ENCODE data around the gene SLC13A4.
"Not testable (repeated sequence)": the region's sequence is repeated elsewhere in the genome, so short reads cannot be mapped to it uniquely, and the experiment has no call there.

SLC13A4 gene

DNA sequence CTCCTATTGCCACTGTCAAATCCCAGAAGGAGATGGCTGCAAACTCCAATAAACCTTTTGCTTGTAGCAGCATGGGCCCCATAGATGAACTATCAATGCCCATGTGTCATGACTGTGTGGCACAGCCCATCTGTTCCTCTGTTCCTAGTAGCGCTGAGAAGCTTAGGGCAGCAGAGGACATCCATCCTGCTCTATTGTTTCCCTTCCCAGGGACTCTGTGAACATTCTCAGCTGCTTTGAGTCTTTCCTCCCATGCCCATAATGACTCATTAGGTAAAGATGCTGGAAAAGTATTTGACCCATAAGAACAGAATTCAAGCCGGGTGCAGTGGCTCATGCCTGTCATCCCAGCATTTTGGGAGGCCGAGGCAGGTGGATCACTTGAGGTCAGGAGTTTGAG lies 37.4 kb downstream of the SLC13A4 start:
- peak; percentile 81 for DNase-seq

DNA sequence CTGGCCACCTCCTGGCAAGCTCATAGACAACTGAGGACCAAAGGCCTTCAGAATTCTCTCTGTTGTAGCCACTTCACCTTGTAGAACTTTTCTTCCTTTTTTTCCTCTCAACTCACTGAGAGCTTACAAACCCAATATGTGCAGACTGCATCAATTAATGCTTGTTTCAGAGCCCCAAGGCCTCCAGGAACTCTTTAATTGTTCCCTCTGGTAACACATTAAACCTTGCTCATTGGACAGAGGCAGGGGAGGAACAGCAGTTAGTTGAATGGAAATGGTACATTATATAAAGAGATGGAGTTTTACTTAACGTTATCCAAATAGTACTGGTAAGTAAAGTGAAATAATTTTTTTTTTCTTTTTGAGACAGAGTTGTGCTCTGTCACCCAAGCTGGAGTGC lies 40.5 kb downstream of the SLC13A4 start:
- DNase-seq = no peak

DNA sequence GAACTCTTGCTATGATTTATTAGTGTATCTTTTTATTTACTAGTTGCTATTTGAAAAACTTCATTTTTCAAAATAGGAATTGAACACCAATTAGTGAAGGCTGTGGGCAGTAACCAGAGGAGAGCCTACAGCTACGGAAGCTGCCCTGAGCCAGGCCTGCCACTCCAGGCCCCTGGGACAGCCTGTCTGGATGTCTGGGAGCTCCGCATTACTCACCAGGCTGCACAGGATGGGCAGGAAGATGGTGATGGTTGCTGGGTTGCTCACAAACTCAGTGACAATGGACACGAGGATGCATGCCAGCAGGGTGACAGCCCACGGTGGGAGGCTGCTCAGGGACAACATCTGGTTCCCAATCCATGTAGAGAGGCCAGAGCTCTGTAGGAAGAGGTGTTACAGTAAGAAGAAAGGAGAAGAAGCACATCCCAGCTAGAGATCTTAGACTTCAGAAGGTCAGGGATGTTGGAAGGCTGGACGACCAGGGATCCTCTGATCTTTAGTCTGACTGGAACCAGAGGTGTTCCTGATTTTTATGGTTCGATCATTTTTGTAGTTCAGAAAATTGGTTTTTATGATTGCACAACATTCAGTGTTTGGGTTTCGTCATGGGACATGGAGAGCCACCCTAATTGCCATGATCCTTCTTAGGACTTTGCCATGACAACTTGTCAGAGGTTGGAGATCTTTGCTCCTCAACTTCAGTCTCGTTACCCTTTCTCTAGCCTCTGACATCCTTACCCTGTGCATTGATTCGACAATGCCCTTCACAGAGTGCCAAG lies 42.5 kb downstream of the SLC13A4 start:
- DNase-seq = peak; percentile 44

DNA sequence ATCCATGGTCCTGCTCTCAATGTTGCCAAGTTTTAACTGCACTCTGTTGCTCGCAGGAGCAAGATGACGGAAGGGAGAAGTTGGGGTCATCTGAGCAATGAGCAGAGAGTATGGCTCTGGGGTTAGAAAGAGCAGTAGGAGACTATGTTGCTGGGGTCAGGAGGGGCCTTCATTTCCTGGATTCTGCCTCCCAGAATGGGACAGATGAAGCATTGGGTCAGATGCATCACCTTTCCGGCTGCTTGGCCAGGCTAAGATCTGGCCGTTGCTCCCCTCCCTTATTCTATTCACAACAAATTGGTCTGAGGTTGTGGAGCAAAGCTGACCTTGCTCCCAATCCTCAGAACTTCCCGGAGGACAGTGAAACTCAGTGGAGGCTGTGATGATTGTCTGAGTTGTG lies 43.3 kb downstream of the SLC13A4 start:
- no peak for DNase-seq

DNA sequence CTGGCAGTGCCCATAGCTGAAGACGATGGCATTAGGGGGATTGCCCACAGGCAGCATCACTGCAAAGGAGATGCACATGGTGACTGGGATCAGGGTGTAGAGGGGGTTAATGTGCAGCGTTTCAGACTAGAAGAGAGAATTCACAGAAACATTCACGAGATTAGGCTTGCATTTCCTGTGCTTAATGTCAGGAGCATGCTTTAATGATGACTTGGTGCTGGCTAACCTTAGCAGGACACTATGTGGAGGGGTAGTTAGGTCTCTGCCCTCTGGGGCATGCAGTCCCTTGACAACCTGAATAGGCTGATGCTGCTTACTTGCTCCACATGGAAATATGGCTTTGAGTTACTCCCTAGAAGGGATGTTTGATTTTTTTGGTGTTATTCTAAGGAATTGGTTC lies 43.9 kb downstream of the SLC13A4 start:
- DNase-seq = peak; percentile 61

DNA sequence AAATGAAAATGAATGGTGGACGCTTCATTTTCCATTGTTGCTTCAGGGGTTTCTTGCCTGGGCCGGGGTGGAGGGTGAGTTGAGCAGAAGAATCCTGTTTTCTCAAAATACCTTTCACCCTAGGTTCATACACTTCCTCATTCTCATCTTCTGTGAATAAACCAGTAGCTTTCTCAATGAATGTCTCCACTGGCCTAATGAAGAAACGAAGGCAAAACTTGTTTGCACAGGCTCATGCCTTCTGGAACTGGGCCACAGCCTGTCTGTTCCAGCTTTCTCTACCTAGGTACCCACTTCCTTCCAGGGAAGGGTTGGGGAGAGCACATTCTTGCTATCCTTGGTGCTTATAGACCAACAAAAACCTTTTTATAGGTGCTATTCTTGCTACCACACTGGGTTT lies 44.4 kb downstream of the SLC13A4 start:
- DNase-seq = no peak

DNA sequence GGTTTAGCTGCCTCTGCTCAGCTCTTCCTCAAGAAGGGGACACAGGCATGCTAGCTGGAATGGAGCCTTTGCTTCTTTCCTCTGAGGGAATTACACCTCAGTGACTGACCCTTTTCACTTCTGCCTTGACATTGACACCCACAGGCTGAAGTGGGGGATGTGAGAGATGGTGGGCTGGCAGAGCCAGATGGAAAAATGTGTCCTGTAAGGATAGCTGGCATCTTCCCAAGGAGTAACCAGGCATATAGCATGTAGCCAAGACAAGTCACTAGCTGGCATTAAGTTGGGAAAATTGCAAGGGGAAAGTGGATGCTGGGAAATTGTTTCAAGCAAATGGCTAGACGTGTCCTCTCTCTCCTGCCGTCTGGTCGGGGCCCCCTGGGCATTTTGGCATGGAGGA lies 45.8 kb downstream of the SLC13A4 start:
- no peak for DNase-seq

DNA sequence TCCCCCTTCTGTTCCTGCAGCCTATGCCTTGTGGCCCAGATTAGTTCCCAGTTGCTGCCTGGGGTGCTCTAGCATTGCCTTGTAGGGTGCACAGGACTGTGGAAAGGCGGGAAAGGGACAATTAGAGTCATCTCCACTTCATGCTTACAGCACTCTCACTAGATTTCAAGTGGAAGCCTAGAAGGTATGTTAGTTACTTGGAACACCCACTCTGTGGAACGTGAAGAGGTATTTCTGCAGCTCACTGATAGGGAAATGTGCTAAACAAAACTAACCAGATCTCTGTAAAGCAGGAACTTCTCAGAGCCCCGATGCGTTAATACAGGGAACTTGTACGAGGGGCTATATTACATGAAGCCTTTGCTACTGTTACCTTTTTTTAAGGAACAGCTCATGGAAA lies 46.2 kb downstream of the SLC13A4 start:
- DNase-seq = no peak

DNA sequence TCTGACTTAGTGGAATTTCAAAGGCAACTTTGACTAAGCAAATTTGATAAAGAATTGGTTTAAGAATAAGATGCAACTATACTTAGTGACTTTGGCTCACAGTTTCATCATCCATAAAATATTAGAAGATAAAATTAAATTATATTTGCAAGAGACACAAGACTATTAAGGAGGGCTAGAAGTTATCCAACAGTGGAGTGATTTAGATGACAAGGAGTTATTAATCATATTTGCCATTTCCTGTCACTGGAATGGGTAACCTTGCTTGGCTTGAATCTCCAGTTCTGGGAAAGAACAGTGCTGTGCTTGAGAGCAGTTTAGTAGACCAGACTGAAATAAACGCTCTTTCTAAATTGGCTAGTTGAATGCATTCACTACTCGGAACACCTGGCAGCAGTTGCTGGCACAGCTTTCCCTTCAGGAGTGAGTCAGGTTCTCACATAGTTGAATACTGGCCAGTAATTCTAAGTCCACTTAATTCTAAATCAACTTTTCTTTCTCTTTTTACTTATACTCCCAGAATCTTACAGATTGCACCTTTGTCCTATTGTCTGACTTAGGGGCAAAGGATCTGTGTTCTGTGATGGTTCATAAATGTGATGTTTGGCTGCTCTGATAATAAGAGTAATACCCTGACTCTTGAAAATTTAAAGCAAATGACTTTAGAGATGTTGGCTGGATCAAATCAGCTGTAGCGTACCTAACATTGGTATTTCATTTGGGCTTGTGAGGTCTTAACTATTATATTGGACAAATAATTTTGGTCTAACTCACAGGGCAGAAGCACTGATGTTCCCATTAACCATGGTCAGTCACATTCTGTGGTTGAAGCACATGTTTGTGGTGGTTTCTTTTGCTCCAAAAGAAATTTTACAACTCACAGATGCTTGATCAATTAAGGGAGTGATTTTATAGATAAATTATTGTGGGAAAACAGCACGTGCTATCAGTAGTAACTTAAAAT lies 49.1 kb downstream of the SLC13A4 start:
- DNase-seq = peak; percentile 30

DNA sequence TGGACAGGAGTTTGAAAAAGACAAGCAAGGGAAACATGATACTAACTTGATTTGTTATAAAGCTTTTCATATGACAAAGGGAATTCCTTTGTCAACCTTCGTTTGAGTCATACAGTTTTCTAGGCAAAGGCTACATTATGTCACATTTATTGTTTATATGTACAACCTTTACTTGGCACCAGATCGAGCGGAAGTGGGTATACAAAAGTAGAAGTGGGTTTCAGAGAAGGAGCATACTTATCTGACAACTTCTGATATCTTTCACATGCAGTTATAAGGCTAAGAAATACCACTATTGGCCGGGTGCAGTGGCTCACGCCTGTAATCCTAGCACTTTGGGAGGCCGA lies 54.7 kb downstream of the SLC13A4 start:
- DNase-seq = peak; percentile 74

DNA sequence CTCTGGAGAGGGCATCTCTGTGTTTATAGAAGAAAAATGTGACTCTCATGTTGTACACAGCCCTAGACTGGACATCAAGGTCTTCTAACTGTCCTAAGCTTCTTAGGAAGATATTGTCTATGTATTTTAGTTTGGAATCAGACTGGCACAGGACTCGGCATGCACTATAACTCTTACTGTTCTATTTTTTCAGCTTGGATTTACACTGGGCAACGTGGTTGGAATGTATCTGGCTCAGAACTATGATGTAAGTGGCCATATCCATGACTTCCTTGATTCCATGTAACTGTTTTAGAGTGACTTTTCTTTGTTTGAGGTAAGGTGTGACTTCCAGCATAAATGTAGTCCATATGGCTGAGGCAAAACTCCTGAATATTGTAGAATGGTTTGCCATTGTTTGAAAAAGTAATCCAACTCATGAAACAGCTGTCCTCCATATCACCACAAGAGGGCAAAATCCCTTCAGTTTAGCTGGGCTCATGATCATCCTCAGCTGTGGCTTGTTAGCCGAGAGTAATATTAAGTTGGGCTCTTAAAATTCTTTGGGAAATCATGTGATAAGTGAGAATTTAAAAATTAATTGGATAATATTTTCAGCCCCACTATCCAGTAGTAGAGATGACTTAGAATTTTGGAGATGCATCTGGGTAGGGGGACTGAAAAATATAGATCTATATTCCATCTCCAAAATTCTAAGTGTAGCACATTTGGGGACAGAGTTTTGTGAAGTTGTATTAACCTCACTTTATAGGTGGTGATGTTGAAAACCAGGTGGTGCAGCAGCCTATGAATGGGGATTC lies 55.2 kb downstream of the SLC13A4 start:
- DNase-seq = peak; percentile 71

DNA sequence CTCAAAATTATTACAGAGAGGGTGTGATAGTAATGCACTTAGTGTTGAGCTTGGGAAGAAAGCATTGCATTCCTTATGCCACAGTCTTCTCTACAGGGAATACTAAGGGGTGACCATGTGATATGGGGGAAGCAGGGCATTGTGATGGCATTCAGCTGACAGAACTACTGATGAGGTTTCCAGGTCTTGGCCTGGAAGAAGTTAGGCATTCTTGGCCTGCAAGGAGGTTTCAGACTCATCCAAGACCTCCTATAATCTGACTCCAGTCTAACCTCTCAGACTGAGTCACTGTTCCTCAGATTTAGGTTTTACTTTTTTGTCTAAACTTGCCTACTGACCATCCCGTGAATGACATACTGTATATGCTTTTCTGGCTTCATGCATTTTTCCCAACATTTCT lies 57.8 kb downstream of the SLC13A4 start:
- peak; percentile 79 for DNase-seq

DNA sequence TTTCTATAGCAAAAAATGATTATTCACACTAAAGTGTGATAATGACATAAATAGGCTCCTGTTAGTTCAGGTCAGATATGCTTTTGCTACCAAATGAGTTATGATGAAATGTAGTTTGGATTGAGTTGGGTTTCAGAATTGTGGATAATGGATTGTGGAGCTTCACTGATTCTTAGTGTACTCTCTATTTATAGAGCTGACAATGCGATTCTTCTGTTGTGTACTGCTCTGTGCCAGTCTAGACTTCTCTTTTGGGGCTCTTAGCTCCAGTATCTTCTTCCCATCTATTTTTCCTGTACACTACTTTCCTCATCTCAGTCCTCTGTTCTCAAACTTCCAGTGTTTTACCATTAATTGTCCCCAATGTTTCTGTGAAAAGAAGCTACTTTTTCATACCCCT lies 58.2 kb downstream of the SLC13A4 start:
- DNase-seq = no peak

DNA sequence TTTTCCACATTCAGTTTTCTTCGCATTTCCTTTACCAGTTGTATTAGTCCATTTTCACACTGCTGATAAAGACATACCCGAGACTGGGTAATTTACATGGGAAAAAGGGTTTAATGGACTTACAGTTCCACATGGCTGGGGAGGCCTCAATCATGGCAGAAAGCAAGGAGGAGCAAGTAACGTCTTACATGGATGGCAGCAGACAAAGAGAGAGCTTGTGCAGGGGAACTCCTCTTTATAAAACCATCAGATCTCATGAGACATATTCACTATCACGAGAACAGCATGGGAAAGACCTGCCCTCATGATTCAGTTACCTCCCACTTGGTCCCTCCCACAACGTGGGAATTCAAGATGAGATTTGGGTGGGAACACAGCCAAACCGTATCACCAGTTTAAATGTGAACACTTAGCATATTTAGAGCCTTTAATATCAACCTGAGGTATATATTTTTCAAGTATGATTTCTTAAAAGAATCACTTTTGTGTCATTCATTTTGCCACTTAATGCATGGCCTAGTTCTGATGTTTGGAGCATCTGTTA lies 59.1 kb downstream of the SLC13A4 start:
- DNase-seq = not testable (repeated sequence)

DNA sequence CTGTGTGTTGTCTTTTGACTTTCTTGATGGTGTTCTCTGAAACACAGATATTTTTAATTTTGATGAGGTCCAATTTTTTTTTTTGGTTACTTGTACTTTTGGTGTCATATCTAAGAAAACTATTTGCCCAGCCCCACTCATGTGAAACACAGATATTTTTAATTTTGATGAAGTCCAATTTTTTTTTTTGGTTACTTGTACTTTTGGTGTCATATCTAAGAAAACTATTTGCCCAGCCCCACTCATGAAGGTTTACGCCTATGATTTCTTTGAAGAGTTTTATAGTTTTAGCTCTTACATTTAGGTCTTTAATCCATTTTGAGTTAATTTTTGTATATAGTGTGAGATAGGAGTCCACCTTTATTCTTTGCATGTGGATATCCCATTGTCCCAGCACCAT lies 60.4 kb downstream of the SLC13A4 start:
- DNase-seq = not testable (repeated sequence)

DNA sequence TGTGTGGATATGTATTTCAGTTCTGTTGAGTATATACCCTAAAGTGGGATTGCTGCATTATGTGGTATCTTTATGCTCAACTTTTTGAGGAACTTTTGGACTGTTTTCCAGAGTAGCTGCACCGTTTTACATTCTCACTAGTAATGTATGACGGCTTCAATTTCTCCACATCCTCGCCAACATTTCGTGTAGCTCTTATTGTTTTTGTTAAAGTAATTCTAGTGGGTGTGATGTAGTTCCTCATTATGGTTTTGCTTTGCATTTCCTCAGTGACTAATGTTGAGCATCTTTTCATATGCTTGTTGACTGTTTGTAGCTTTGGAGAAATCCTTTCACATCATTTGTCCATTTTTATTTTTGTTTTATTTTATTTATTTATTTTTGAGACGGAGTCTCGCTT lies 61.1 kb downstream of the SLC13A4 start:
- DNase-seq = no peak

DNA sequence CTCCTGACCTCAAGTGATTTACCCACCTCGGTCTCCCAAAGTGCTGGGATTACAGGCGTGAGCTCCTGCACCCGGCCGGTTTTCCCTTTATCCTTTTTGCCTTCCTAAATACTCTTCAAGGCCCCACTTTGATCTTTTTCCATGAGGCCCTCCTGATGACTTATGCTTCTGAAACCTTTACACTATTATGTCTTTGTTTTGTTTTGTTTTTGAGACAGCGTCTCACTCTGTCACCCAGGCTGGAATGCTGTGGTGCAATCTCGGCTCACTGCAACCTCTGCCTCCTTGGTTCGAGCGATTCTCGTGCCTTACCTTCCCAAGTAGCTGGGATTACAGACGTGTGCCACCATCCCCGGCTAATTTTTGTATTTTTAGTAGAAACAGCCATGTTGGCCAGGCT lies 61.8 kb downstream of the SLC13A4 start:
- no peak for DNase-seq

DNA sequence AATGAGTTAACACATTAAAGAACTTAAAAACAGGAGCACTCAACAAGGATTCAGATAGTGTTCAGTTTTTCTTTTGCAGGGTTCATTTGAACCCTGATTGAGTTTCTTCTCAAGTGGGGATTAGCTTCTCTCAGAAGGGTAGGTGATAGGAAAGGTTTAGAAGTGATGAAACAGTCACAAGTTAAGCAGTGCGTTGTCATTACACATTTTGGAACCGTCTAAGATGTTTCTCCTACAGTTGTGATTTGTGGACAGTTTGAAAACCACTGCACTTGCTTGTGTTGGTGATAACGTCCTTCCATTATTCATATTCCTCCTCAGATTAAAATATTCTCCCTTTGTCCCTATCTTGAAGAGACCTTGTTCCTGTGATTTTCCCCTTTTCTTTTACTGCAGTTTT lies 62.9 kb downstream of the SLC13A4 start:
- no peak for DNase-seq

DNA sequence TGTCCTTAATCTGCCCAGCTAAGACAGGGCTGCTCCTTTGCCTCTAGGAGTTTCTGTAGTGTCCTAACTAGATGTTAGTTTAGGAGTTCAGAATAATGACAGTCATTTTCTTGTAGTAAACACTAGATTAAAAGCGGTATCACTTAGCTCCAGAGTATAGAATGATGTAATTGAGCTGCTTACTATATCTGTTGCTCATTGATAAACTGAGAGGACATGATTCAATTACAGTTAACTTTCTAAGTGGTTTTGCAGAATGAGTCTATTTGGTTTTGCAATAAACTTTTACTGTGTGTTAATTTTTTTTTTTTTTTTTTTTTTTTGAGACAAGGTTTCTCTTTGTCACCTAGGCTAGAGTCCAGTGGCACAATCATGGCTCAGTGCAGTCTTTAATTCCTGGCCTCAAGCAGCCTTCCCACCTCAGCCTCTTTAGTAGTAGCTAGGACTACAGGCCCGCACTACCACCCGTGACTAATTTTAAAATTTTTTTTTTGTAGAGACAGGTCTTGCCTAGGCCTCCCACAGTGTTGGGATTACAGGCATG lies 63.9 kb downstream of the SLC13A4 start:
- DNase-seq = peak; percentile 22

DNA sequence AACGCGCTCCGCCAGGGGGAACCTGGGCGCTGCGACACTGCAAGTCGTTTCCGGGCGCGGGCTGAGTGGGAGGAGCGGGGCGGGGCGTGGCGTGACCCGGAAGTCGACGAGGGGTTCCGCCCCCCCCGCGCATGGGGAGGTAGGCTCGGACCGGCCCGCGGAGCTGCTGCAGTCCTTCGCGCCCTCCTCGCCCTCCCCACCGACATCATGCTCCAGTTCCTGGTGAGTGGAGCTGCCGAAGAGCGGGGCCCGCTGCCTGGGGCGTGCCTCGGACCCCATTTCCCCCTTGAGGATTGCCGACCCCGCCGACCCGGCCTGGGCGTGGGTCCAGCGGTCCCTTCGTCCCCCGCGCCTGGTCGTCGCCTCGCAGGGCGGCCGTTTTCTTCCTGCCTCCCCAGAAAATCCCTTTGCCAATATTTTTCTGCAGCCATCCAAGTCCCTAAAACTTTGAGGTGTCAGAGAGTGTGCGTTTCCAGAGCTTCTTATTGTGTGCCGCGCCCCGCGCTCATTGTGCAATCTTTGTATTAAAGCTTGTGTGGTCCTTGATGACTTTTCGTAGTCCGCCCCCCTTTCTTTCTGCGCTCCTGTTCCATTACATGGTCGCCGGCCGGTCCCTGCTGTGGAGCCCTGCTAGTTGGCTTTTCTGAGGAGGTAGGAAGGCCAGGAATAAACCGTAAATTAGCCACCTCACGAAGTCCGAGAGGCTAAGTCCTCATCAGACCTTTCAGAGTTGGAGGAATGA lies 65.4 kb downstream of the SLC13A4 start, which contains the start of gene STMP1:
STMP1 (plus strand) TSS at position 142 of the 742 bp plus-strand sequence.
- peak; percentile 93 for DNase-seq

DNA sequence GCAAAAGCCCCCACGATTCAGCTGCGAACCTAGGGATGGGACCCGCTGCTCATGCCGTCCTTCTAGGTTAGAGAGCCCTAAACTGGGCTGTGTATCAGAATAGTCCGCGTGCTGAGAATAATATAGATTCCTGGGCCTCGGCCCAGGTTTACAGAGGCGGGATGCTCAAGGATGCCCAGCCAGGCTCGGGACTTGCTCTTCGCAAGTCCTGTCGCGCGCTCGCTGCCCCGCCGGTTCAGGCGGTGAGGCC lies 65.9 kb downstream of the SLC13A4 start:
- DNase-seq = no peak
